Ascending aorta (tissue), 2 donors: Measurements from ENCODE around the gene TTC16. TPM values are rescaled to one million over a fixed set of nuclear protein-coding genes. Genes with fewer than 3 reads are reported as not detected.

ENCODE experiments used
- DNase-seq, 2 donors: peaks; one replicate each; pipeline ENCODE4 v3.0.0-alpha.2; 2019; ENCODE audit warnings: low spot score in 2 of 2
- H3K27ac ChIP-seq, 2 donors: fragments of 200-600 bp; sonication (generic); one replicate each; pipeline ENCODE4 v1.5.1; 2016 to 2017; ENCODE audit warnings: mild to moderate bottlenecking in 1 of 2
- H3K27me3 ChIP-seq: fragments of 200-600 bp; sonication (generic); one replicate; pipeline ENCODE4 v1.5.1; 2017
- H3K36me3 ChIP-seq, 2 donors: fragments of 200-600 bp; sonication (generic); one replicate each; pipeline ENCODE4 v1.5.1; 2016
- H3K4me1 ChIP-seq, 2 donors: fragments of 200-600 bp; sonication (generic); one replicate each; pipeline ENCODE4 v1.5.1; 2016 to 2017; ENCODE audit warnings: mild to moderate bottlenecking in 1 of 2
- H3K4me3 ChIP-seq, 2 donors: fragments of 200-600 bp; sonication (generic); one replicate each; pipeline ENCODE4 v1.5.1; 2016 to 2017; ENCODE audit warnings: mild to moderate bottlenecking in 1 of 2
- H3K9me3 ChIP-seq, 2 donors: fragments of 200-600 bp; sonication (generic); one replicate each; pipeline ENCODE4 v1.5.1; 2016
- CTCF ChIP-seq, 3 experiments: fragments of 200-600 bp in 2 of 3; fragments of 450-650 bp in 1 of 3; sonication (generic) in 2 of 3; IDR thresholded peaks; one replicate each; pipeline ENCODE4 v1.5.1; 2016 to 2019; ENCODE audit warnings: antibody characterized with exemption in 3 of 3, mild to moderate bottlenecking in 1 of 3, moderate library complexity in 1 of 3
- intact Hi-C: fragments of 100-400 bp; cut with DNase I; formaldehyde crosslinking; loops from one replicate; pipeline ENCODE4 v1.15.1; 2023
- total RNA-seq: library from RNA; depleted of rRNA; stranded (reverse); fragments of >200 nt; gene quantifications from one replicate; pipeline ENCODE4 v1.1.0, GENCODE V29; 2016

TTC16 gene
- total RNA-seq, 1 donor from 2014 or later: not detected

- Histone ChIP-seq H3K9me3 (no peaks in the 10 kb centered on the region), H3K36me3 (peaks cover 40 to 70% of the 10 kb centered on the region in 2 donors), H3K27me3 (no peaks in the 10 kb centered on the region), H3K4me3 (no peak overlapping the region), H3K4me1 (no peaks in the 10 kb centered on the region), H3K27ac (no peak overlapping the region)
- no peak for TF ChIP-seq CTCF (IDR thresholded peaks at IDR 0.05)
- intact Hi-C loops: no loop called here
- no peak for DNase-seq
Measured at GRCh38 chr9:127684576-127684975, 31.3 kb upstream of the TTC16 start.

GRCh38 chr9:127686461-127687393, 29.2 kb upstream of the TTC16 start:
- Histone ChIP-seq H3K4me3 (no peak overlapping the region), H3K27ac (no peak overlapping the region), H3K36me3 (peaks cover 23 to 62% of the 10 kb centered on the region in 2 donors), H3K27me3 (no peaks in the 10 kb centered on the region), H3K9me3 (no peaks in the 10 kb centered on the region), H3K4me1 (no peaks in the 10 kb centered on the region)
- no peak for DNase-seq
- TF ChIP-seq CTCF (IDR thresholded peaks at IDR 0.05): no peak
- intact Hi-C loops: no loop called here

- no peaks in the 10 kb centered on the region for H3K27me3 ChIP-seq
- H3K27ac ChIP-seq: no peak overlapping the region
- no peak overlapping the region for H3K4me3 ChIP-seq
- peaks cover 7 to 41% of the 10 kb centered on the region in 2 donors for H3K36me3 ChIP-seq
- no peak for TF ChIP-seq CTCF (IDR thresholded peaks at IDR 0.05)
- intact Hi-C loops: no loop called here
- no peaks in the 10 kb centered on the region for H3K9me3 ChIP-seq
- DNase-seq: no peak
- no peaks in the 10 kb centered on the region for H3K4me1 ChIP-seq
Measured at GRCh38 chr9:127689329-127690000, 26.4 kb upstream of the TTC16 start.

GRCh38 chr9:127690735-127691134, 25.1 kb upstream of the TTC16 start:
- no peak overlapping the region for H3K27ac ChIP-seq
- no peaks in the 10 kb centered on the region for H3K4me1 ChIP-seq
- intact Hi-C loops: no loop called here
- no peaks in the 10 kb centered on the region for H3K27me3 ChIP-seq
- TF ChIP-seq CTCF (IDR thresholded peaks at IDR 0.05): no peak
- H3K36me3 ChIP-seq: peaks cover 7 to 41% of the 10 kb centered on the region in 2 donors
- DNase-seq: no peak
- no peak overlapping the region for H3K4me3 ChIP-seq
- no peaks in the 10 kb centered on the region for H3K9me3 ChIP-seq

GRCh38 chr9:127692071-127692470, 23.8 kb upstream of the TTC16 start:
- Histone ChIP-seq H3K36me3 (peaks cover 7 to 32% of the 10 kb centered on the region in 2 donors), H3K27me3 (no peaks in the 10 kb centered on the region), H3K9me3 (no peaks in the 10 kb centered on the region), H3K4me1 (no peaks in the 10 kb centered on the region), H3K27ac (no peak overlapping the region), H3K4me3 (no peak overlapping the region)
- no peak for TF ChIP-seq CTCF (IDR thresholded peaks at IDR 0.05)
- no peak for DNase-seq
- intact Hi-C loops: no loop called here
